WTC11 (cell line): ENCODE results near the gene ARMCX2. TPM values are rescaled to one million over a fixed set of nuclear protein-coding genes. Genes with fewer than 3 reads are reported as not detected.

Experiments
- ATAC-seq: fragments of 200-7000 bp; cut with Tn5 transposase; 2 replicates; pipeline ENCODE4 v1.10.0; 2021; ENCODE audit warnings: mild to moderate bottlenecking, moderate library complexity
- CTCF ChIA-PET: fragments of 300-600 bp; sonication (Branson Sonifier 250); formaldehyde crosslinking; loops from one replicate; lab custom pipeline; 2021; ENCODE audit warnings: antibody characterized with exemption; lab: Charles Lee
- POLR2A ChIA-PET: fragments of 350-600 bp; sonication (Branson Sonifier 250); formaldehyde crosslinking; loops from one replicate; lab custom pipeline; 2021; ENCODE audit warnings: antibody characterized with exemption; lab: Charles Lee
- DNase-seq: peaks from one replicate; pipeline ENCODE4 v3.0.0; 2021; ENCODE audit warnings: low spot score
- H3K27ac Mint-ChIP-seq: 2 replicates; pipeline ENCODE4 v1.8.0; 2021; ENCODE audit warnings: mixed read lengths
- H3K27me3 Mint-ChIP-seq: 2 replicates; pipeline ENCODE4 v1.8.0; 2021; ENCODE audit warnings: low read depth, mild to moderate bottlenecking, moderate library complexity, mixed read lengths
- H3K36me3 Mint-ChIP-seq: 2 replicates; pipeline ENCODE4 v1.8.0; 2021; ENCODE audit warnings: mixed read lengths
- H3K4me1 Mint-ChIP-seq: 2 replicates; pipeline ENCODE4 v1.8.0; 2022; ENCODE audit warnings: mixed read lengths
- H3K4me3 Mint-ChIP-seq: 2 replicates; pipeline ENCODE4 v1.8.0; 2021; ENCODE audit warnings: mild to moderate bottlenecking, moderate library complexity, mixed read lengths
- H3K9me3 Mint-ChIP-seq: 2 replicates; pipeline ENCODE4 v1.8.0; 2021; ENCODE audit warnings: mixed read lengths
- CREM ChIP-seq: sonication (generic); formaldehyde crosslinking; IDR thresholded peaks from 2 replicates; pipeline ENCODE4 v1.8.1; 2022; ENCODE audit warnings: mild to moderate bottlenecking, missing genetic modification reagents, moderate library complexity
- ESRRA ChIP-seq: sonication (generic); formaldehyde crosslinking; IDR thresholded peaks from 2 replicates; pipeline ENCODE4 v1.8.1; 2022; ENCODE audit warnings: mild to moderate bottlenecking, missing genetic modification reagents, borderline replicate concordance
- ETV6 ChIP-seq: sonication (generic); formaldehyde crosslinking; IDR thresholded peaks from 2 replicates; pipeline ENCODE4 v1.8.1; 2022; ENCODE audit warnings: mild to moderate bottlenecking, missing genetic modification reagents
- GTF2I ChIP-seq: fragments of 250-450 bp; sonication (Bioruptor Pico); conservative IDR thresholded peaks from 2 replicates; pipeline ENCODE4 v1.4.0; 2021; ENCODE audit warnings: mild to moderate bottlenecking
- HMGA2 ChIP-seq: fragments of 250-450 bp; sonication (Bioruptor Pico); IDR thresholded peaks from 2 replicates; pipeline ENCODE4 v1.4.0; 2021; ENCODE audit warnings: mild to moderate bottlenecking, moderate library complexity
- IRF1 ChIP-seq: sonication (generic); formaldehyde crosslinking; IDR thresholded peaks from 2 replicates; pipeline ENCODE4 v1.8.0; 2023; ENCODE audit warnings: missing genetic modification reagents
- KAT7 ChIP-seq: sonication (generic); formaldehyde crosslinking; IDR thresholded peaks from 2 replicates; pipeline ENCODE4 v1.8.1; 2023; ENCODE audit warnings: missing genetic modification reagents, mild to moderate bottlenecking, borderline replicate concordance
- MYBL2 ChIP-seq: sonication (generic); formaldehyde crosslinking; IDR thresholded peaks from 2 replicates; pipeline ENCODE4 v1.8.1; 2023; ENCODE audit warnings: mild to moderate bottlenecking, moderate library complexity, missing genetic modification reagents
- NFE2L1 ChIP-seq: sonication (generic); formaldehyde crosslinking; IDR thresholded peaks from 2 replicates; pipeline ENCODE4 v1.8.1; 2023; ENCODE audit warnings: missing genetic modification reagents
- NR3C1 ChIP-seq: sonication (generic); formaldehyde crosslinking; conservative IDR thresholded peaks from 2 replicates; pipeline ENCODE4 v1.8.1; 2023; ENCODE audit warnings: low read depth, mild to moderate bottlenecking, missing genetic modification reagents
- OVOL2 ChIP-seq: fragments of 250-450 bp; sonication (Bioruptor Pico); IDR thresholded peaks from 2 replicates; pipeline ENCODE4 v1.9.0; 2021; ENCODE audit warnings: mild to moderate bottlenecking, borderline replicate concordance
- PRRX2 ChIP-seq: fragments of 250-450 bp; sonication (Bioruptor Pico); IDR thresholded peaks from 2 replicates; pipeline ENCODE4 v1.8.0; 2021; ENCODE audit warnings: mild to moderate bottlenecking
- SMAD4 ChIP-seq: sonication (generic); formaldehyde crosslinking; IDR thresholded peaks from 2 replicates; pipeline ENCODE4 v1.8.0; 2022; ENCODE audit warnings: mild to moderate bottlenecking, missing genetic modification reagents
- SOX15 ChIP-seq: fragments of 250-450 bp; sonication (Bioruptor Pico); IDR thresholded peaks from 2 replicates; pipeline ENCODE4 v1.9.0; 2021; ENCODE audit warnings: mild to moderate bottlenecking
- TEAD1 ChIP-seq: sonication (generic); formaldehyde crosslinking; IDR thresholded peaks from 2 replicates; pipeline ENCODE4 v1.8.0; 2022; ENCODE audit warnings: mild to moderate bottlenecking, missing genetic modification reagents
- TP53 ChIP-seq: sonication (generic); formaldehyde crosslinking; IDR thresholded peaks from 2 replicates; pipeline ENCODE4 v1.8.1; 2023; ENCODE audit warnings: mild to moderate bottlenecking, missing genetic modification reagents
- ZBTB43 ChIP-seq: sonication (generic); formaldehyde crosslinking; IDR thresholded peaks from 2 replicates; pipeline ENCODE4 v1.8.1; 2023; ENCODE audit warnings: mild to moderate bottlenecking, missing genetic modification reagents
- ZNF121 ChIP-seq: sonication (generic); formaldehyde crosslinking; IDR thresholded peaks from 2 replicates; pipeline ENCODE4 v1.8.0; 2023; ENCODE audit warnings: missing genetic modification reagents
- ZNF263 ChIP-seq: sonication (generic); formaldehyde crosslinking; IDR thresholded peaks from 2 replicates; pipeline ENCODE4 v1.8.1; 2022; ENCODE audit warnings: low read depth, mild to moderate bottlenecking, moderate library complexity, missing genetic modification reagents
- ZNF671 ChIP-seq: fragments of 250-450 bp; sonication (Bioruptor Pico); IDR thresholded peaks from 2 replicates; pipeline ENCODE4 v1.8.0; 2021; ENCODE audit warnings: mild to moderate bottlenecking
- total RNA-seq: library from RNA; stranded (reverse); gene quantifications from 3 replicates; pipeline ENCODE4 v1.2.3, GENCODE V29; 2021
- TF ChIP-seq, protein P1 (sequence below): sonication (generic); formaldehyde crosslinking; IDR thresholded peaks from 2 replicates; pipeline ENCODE4 v1.8.0; 2022; ENCODE audit warnings: mild to moderate bottlenecking, missing genetic modification reagents
- TF ChIP-seq, protein P2 (sequence below): sonication (generic); formaldehyde crosslinking; IDR thresholded peaks from 2 replicates; pipeline ENCODE4 v1.8.1; 2023; ENCODE audit warnings: mild to moderate bottlenecking, missing genetic modification reagents, moderate library complexity
- TF ChIP-seq, protein P3 (sequence below): fragments of 250-450 bp; sonication (Bioruptor Pico); IDR thresholded peaks from 2 replicates; pipeline ENCODE4 v1.8.0; 2021; ENCODE audit warnings: mild to moderate bottlenecking
- TF ChIP-seq, protein P4 (sequence below): sonication (generic); formaldehyde crosslinking; IDR thresholded peaks from 2 replicates; pipeline ENCODE4 v1.8.1; 2022; ENCODE audit warnings: mild to moderate bottlenecking, moderate library complexity, missing genetic modification reagents
- TF ChIP-seq, protein P5 (sequence below): sonication (generic); formaldehyde crosslinking; IDR thresholded peaks from 2 replicates; pipeline ENCODE4 v1.8.0; 2022; ENCODE audit warnings: mild to moderate bottlenecking, missing genetic modification reagents
- TF ChIP-seq, protein P6 (sequence below): sonication (generic); formaldehyde crosslinking; IDR thresholded peaks from 2 replicates; pipeline ENCODE4 v1.8.1; 2023; ENCODE audit warnings: mild to moderate bottlenecking, missing genetic modification reagents, borderline replicate concordance

Gene ARMCX2
- total RNA-seq, 1 experiment from 2014 or later = 108 TPM

GRCh38 chrX:101693476-101693875 lies 33.8 kb upstream of the ARMCX2 start:
- DNase-seq (no peak), ATAC-seq (no peak)
- Mint-ChIP-seq H3K36me3 (no peaks in the 10 kb centered on the region), H3K4me1 (peaks cover 8% of the 10 kb centered on the region), H3K4me3 (no peak overlapping the region), H3K27me3 (no peaks in the 10 kb centered on the region), H3K9me3 (no peaks in the 10 kb centered on the region), H3K27ac (no peak overlapping the region)
- ChIA-PET POLR2A (no interaction called here), CTCF (interaction anchor here (1.0 kb wide), 1 partner anchor 65 kb away, joined by 5 read pairs; no protein-coding TSS in a partner anchor)
- TF ChIP-seq PRRX2 (CRISPR knock-in tag) (no peak), NFE2L1 (CRISPR knock-in tag) (no peak), ZNF671 (CRISPR knock-in tag) (no peak), TP53 (no peak), ESRRA (no peak), KAT7 (CRISPR knock-in tag) (no peak), HMGA2 (CRISPR knock-in tag) (no peak), ZNF263 (CRISPR knock-in tag) (no peak), OVOL2 (CRISPR knock-in tag) (no peak), ZBTB43 (CRISPR knock-in tag) (no peak), TEAD1 (CRISPR knock-in tag) (no peak), ZNF121 (CRISPR knock-in tag) (no peak), CREM (no peak), GTF2I (CRISPR knock-in tag) (no peak), MYBL2 (CRISPR knock-in tag) (no peak)
- TF ChIP-seq, protein P1, sequence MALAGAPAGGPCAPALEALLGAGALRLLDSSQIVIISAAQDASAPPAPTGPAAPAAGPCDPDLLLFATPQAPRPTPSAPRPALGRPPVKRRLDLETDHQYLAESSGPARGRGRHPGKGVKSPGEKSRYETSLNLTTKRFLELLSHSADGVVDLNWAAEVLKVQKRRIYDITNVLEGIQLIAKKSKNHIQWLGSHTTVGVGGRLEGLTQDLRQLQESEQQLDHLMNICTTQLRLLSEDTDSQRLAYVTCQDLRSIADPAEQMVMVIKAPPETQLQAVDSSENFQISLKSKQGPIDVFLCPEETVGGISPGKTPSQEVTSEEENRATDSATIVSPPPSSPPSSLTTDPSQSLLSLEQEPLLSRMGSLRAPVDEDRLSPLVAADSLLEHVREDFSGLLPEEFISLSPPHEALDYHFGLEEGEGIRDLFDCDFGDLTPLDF (CRISPR knock-in tag) = no peak
- TF ChIP-seq, protein P2, sequence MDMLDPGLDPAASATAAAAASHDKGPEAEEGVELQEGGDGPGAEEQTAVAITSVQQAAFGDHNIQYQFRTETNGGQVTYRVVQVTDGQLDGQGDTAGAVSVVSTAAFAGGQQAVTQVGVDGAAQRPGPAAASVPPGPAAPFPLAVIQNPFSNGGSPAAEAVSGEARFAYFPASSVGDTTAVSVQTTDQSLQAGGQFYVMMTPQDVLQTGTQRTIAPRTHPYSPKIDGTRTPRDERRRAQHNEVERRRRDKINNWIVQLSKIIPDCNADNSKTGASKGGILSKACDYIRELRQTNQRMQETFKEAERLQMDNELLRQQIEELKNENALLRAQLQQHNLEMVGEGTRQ = no peak
- TF ChIP-seq, protein P3, sequence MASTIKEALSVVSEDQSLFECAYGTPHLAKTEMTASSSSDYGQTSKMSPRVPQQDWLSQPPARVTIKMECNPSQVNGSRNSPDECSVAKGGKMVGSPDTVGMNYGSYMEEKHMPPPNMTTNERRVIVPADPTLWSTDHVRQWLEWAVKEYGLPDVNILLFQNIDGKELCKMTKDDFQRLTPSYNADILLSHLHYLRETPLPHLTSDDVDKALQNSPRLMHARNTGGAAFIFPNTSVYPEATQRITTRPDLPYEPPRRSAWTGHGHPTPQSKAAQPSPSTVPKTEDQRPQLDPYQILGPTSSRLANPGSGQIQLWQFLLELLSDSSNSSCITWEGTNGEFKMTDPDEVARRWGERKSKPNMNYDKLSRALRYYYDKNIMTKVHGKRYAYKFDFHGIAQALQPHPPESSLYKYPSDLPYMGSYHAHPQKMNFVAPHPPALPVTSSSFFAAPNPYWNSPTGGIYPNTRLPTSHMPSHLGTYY (CRISPR knock-in tag) = no peak
- TF ChIP-seq, protein P4, sequence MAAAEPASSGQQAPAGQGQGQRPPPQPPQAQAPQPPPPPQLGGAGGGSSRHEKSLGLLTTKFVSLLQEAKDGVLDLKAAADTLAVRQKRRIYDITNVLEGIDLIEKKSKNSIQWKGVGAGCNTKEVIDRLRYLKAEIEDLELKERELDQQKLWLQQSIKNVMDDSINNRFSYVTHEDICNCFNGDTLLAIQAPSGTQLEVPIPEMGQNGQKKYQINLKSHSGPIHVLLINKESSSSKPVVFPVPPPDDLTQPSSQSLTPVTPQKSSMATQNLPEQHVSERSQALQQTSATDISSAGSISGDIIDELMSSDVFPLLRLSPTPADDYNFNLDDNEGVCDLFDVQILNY (CRISPR knock-in tag) = no peak
- TF ChIP-seq, protein P5, sequence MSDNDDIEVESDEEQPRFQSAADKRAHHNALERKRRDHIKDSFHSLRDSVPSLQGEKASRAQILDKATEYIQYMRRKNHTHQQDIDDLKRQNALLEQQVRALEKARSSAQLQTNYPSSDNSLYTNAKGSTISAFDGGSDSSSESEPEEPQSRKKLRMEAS (CRISPR knock-in tag) = no peak

DNA sequence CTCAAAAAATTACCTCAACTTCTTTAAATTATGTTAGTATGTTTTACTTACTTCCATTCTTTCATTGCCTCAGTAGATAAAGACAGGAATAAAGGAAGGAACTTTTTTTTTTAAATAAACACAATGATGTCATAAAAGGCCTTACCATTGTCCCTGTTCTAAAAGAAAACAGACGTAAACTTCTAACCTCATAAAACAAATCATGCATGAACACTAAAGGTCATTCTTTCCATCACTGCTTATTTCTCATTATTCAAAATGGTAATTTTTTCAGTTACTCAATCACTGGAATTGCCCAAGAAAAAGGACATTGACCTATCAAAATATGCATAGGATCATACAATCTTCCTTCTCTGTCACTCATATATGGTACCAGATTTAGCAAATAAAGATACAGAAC lies 32.2 kb upstream of the ARMCX2 start:
- Mint-ChIP-seq H3K27me3 (no peaks in the 10 kb centered on the region), H3K36me3 (no peaks in the 10 kb centered on the region), H3K27ac (no peak overlapping the region), H3K4me1 (peaks cover 24% of the 10 kb centered on the region), H3K4me3 (no peak overlapping the region), H3K9me3 (no peaks in the 10 kb centered on the region)
- ChIA-PET POLR2A (no interaction called here), CTCF (no interaction called here)
- TF ChIP-seq ESRRA (no peak), IRF1 (CRISPR knock-in tag) (no peak), NR3C1 (CRISPR knock-in tag) (no peak), SOX15 (CRISPR knock-in tag) (no peak), SMAD4 (CRISPR knock-in tag) (no peak), ETV6 (no peak)
- TF ChIP-seq, protein P6, sequence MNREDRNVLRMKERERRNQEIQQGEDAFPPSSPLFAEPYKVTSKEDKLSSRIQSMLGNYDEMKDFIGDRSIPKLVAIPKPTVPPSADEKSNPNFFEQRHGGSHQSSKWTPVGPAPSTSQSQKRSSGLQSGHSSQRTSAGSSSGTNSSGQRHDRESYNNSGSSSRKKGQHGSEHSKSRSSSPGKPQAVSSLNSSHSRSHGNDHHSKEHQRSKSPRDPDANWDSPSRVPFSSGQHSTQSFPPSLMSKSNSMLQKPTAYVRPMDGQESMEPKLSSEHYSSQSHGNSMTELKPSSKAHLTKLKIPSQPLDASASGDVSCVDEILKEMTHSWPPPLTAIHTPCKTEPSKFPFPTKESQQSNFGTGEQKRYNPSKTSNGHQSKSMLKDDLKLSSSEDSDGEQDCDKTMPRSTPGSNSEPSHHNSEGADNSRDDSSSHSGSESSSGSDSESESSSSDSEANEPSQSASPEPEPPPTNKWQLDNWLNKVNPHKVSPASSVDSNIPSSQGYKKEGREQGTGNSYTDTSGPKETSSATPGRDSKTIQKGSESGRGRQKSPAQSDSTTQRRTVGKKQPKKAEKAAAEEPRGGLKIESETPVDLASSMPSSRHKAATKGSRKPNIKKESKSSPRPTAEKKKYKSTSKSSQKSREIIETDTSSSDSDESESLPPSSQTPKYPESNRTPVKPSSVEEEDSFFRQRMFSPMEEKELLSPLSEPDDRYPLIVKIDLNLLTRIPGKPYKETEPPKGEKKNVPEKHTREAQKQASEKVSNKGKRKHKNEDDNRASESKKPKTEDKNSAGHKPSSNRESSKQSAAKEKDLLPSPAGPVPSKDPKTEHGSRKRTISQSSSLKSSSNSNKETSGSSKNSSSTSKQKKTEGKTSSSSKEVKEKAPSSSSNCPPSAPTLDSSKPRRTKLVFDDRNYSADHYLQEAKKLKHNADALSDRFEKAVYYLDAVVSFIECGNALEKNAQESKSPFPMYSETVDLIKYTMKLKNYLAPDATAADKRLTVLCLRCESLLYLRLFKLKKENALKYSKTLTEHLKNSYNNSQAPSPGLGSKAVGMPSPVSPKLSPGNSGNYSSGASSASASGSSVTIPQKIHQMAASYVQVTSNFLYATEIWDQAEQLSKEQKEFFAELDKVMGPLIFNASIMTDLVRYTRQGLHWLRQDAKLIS (CRISPR knock-in tag) = no peak
- ATAC-seq (no peak), DNase-seq (no peak)
